GM12878 (cell line): ENCODE data around the gene POGZ. TPM values are rescaled to one million over a fixed set of nuclear protein-coding genes. Genes with fewer than 3 reads are reported as not detected.

Source experiments
- ATF3 ChIP-seq: IDR thresholded peaks from 2 replicates; pipeline ENCODE4 v1.6.1; 2011; ENCODE audit warnings: low read depth, mild to moderate bottlenecking, low read length, moderate library complexity, borderline replicate concordance; ENCODE audit errors: extremely low read depth
- CEBPB ChIP-seq, 2 experiments: fragments of 150-350 bp in 1 of 2; IDR thresholded peaks; 2 replicates each; pipeline ENCODE4 v1.6.1; 2012 to 2014; ENCODE audit warnings: low read depth in 2 of 2, low read length in 2 of 2, borderline replicate concordance in 1 of 2, inconsistent platforms in 1 of 2
- CHD1 ChIP-seq: IDR thresholded peaks from 2 replicates; pipeline ENCODE4 v1.6.1; 2012; ENCODE audit warnings: low read depth, low read length, improper control_type of control experiment
- E2F8 ChIP-seq: fragments of 450-650 bp; IDR thresholded peaks from 2 replicates; pipeline ENCODE4 v1.6.1; 2018; ENCODE audit warnings: mild to moderate bottlenecking, low read depth, moderate library complexity; ENCODE audit not compliant: partially characterized antibody
- E4F1 ChIP-seq: fragments of 450-650 bp; IDR thresholded peaks from 2 replicates; pipeline ENCODE4 v1.6.1; 2018; ENCODE audit warnings: borderline replicate concordance, mild to moderate bottlenecking; ENCODE audit not compliant: partially characterized antibody
- GABPA ChIP-seq: IDR thresholded peaks from 2 replicates; pipeline ENCODE4 v1.6.1; 2014; ENCODE audit warnings: antibody characterized with exemption, low read depth, mild to moderate bottlenecking, inconsistent platforms
- MEF2B ChIP-seq: fragments of 450-650 bp; IDR thresholded peaks from 2 replicates; pipeline ENCODE4 v1.6.1; 2018; ENCODE audit warnings: mild to moderate bottlenecking, moderate library complexity; ENCODE audit not compliant: partially characterized antibody, poor library complexity, severe bottlenecking
- MYB ChIP-seq: fragments of 150-350 bp; IDR thresholded peaks from 2 replicates; pipeline ENCODE4 v1.6.1; 2014; ENCODE audit warnings: mild to moderate bottlenecking, low read depth, low read length, borderline replicate concordance
- POU2F2 ChIP-seq: IDR thresholded peaks from 3 replicates; pipeline ENCODE4 v1.6.1; 2011; ENCODE audit warnings: low read depth, mild to moderate bottlenecking, low read length, borderline replicate concordance
- RB1 ChIP-seq: fragments of 450-650 bp; formaldehyde crosslinking; IDR thresholded peaks from 2 replicates; pipeline ENCODE4 v1.6.1; 2017; ENCODE audit warnings: mild to moderate bottlenecking, borderline replicate concordance
- RELB ChIP-seq: fragments of 450-650 bp; IDR thresholded peaks from 2 replicates; pipeline ENCODE4 v1.6.1; 2017; ENCODE audit warnings: low read depth, mild to moderate bottlenecking, moderate library complexity
- SREBF1 ChIP-seq: IDR thresholded peaks from 2 replicates; pipeline ENCODE4 v1.6.1; 2012; ENCODE audit warnings: mild to moderate bottlenecking, low read length
- ZNF384 ChIP-seq: IDR thresholded peaks from 2 replicates; pipeline ENCODE4 v1.6.1; 2012; ENCODE audit warnings: low read depth, mild to moderate bottlenecking, low read length, improper control_type of control experiment, borderline replicate concordance
- polyA plus RNA-seq, 11 experiments: library from polyadenylated mRNA; depleted of rRNA in 4 of 11; unstranded in 6 of 11; stranded (reverse) in 5 of 11; fragments of >200 nt; fragmentation: Nextera tagmentation in 4 of 11; fragmentation: Illumina TruSeq in 1 of 11; extraction: Ambion mirVana in 4 of 11; extraction: Trizol in 1 of 11; gene quantifications; 1 replicate in 1 of 11; 2 replicates in 10 of 11; pipeline versions ENCODE4 v1.2.1 to v1.2.3, GENCODE V29; 2011 to 2016; ENCODE audit warnings: inconsistent platforms in 2 of 11, missing spikeins in 2 of 11, low read depth in 1 of 11
- total RNA-seq, 4 experiments: library from RNA; depleted of rRNA in 3 of 4; stranded (reverse); fragments of >200 nt in 3 of 4; fragmentation: Illumina TruSeq in 1 of 4; extraction: Trizol in 1 of 4; gene quantifications; 2 replicates each; pipeline versions ENCODE4 v1.2.1 to v1.2.3, GENCODE V29; 2013 to 2021

POGZ gene
- total and polyA plus RNA-seq, 10 of the 15 experiments (the other 5 are each of a cell fraction or from before 2014, with no cell fraction given): 11.3 to 80.6 (median 35.8) TPM

- TF ChIP-seq CHD1 (no peak), E2F8 (no peak), RELB (no peak), POU2F2 (no peak), GABPA (no peak), ATF3 (no peak), MYB (no peak), RB1 (no peak), MEF2B (no peak), SREBF1 (no peak), ZNF384 (no peak), CEBPB (IDR thresholded peaks at IDR 0.05; ENCODE audit: borderline replicate concordance in 1 of 2, low read depth in 2 of 2, low read length in 2 of 2) (no peak), E4F1 (no peak)
Observed at GRCh38 chr1:151476083-151476482, 16.8 kb upstream of the POGZ start (continued).
